C4-2B (cell line): ENCODE results near the gene ROR2.

ENCODE experiments used
- ZFX ChIP-seq: fragments of 450-650 bp; IDR thresholded peaks from 2 replicates; pipeline ENCODE4 v1.6.1; 2017
- TF ChIP-seq, protein P1 (sequence below): fragments of 450-650 bp; conservative IDR thresholded peaks from 2 replicates; pipeline ENCODE4 v1.5.1; 2017; ENCODE audit warnings: mild to moderate bottlenecking

DNA sequence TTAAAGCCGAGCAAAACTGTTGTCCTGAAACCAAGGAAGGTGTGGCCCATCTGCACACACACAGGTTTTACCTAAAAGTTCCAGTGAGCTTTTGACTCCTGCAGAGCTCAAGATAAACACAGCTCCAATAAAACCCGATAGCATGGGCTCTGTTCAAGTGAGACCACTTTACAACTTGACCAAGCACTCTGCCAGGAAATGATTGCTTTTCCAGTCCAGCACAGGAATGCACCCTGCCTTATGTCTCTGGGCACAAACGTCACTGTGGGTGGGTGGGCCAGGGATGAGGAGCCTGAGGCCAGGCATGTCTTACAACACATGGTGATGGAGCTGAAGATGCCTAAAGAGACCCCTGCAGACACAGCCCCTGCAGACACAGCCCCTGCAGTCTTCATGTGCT is 115.3 kb downstream of the ROR2 start:
- TF ChIP-seq, protein P1, sequence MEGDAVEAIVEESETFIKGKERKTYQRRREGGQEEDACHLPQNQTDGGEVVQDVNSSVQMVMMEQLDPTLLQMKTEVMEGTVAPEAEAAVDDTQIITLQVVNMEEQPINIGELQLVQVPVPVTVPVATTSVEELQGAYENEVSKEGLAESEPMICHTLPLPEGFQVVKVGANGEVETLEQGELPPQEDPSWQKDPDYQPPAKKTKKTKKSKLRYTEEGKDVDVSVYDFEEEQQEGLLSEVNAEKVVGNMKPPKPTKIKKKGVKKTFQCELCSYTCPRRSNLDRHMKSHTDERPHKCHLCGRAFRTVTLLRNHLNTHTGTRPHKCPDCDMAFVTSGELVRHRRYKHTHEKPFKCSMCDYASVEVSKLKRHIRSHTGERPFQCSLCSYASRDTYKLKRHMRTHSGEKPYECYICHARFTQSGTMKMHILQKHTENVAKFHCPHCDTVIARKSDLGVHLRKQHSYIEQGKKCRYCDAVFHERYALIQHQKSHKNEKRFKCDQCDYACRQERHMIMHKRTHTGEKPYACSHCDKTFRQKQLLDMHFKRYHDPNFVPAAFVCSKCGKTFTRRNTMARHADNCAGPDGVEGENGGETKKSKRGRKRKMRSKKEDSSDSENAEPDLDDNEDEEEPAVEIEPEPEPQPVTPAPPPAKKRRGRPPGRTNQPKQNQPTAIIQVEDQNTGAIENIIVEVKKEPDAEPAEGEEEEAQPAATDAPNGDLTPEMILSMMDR, result no peak
- no peak for TF ChIP-seq ZFX
